HG03135 (cell line): Measurements from ENCODE around the gene RAD51B.
"Not testable (repeated sequence)": the region's sequence is repeated elsewhere in the genome, so short reads cannot be mapped to it uniquely, and the experiment has no call there.

Source experiments
- ATAC-seq: cut with Tn5 transposase; IDR thresholded peaks from one replicate; pipeline ENCODE4 v1.9.1; 2021; ENCODE audit warnings: mild to moderate bottlenecking, moderate library complexity; ENCODE audit not compliant: unreplicated experiment

The RAD51B gene

DNA sequence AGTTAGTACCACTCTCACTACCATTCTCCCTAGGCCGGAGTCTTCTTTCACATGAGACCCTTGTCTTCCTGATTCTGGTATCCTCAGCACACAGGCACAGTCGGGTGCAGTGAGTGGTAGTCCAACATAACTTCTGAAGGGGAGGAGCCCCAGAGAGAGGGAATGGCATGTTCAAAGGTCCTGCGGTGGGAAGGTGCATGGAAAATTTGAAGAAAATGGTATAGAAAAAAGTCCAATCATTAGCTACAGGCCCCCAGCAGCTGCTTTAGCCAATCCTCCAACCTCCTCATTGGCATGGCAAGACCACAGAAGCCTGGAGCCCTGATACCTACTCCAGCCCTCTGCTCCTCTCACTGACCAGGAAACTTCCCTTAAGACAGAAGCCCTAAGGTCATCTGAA, 876.7 kb downstream of the RAD51B start:
- ATAC-seq = no peak

DNA sequence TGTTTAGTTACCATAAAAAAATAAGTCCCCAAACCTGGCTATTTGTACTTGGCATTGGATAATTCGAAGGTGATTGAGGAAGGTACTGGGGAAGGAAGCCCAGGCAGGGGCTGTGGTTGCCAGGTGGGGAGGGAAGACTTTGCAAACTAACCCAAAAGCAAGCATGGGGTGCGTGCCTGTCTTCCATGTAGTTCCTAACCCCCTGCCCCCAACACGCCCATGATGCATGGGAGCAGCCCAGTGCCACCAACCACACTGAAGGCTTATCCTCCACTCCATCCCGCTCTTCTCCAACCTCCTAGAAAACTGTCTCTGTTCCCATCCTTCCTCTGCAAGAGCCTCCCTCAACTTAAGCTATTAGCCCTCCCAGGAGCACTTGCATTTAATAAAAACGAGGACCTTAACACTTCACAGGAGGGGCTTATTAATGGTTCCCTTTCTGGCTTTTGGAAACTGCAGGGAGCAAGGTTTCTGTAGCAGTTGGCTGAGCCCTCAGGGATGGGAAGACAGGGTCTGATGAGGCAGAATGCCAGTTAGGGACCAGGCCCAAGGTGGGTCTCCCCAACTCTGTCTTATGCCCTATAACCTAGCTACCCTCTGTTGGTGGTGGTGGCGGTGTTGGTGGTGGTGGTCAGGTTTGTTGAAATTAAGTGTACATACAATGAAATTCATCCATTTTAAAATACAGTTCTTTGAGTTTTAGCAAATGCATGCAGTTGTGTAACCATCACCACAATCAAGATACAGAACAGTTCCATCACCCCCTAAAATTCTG, 877.3 kb downstream of the RAD51B start:
- ATAC-seq = no peak

DNA sequence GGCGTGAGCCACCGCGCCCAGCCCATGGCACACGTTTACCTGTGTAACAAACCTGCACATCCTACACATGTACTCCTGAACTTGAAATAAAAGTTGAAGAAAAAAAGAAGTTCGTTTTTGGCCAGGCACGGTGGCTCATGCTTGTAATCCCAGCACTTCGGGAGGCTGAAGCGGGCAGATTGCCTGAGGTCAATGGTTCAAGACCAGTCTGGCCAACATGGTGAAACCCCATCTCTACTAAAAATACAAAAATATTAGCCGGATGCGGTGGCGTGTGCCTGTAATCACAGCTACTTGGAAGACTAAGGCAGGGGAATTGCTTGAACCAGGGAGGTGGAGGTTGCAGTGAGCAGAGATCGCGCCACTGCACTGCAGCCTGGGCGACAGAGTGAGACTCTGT, 879.2 kb downstream of the RAD51B start:
- not testable (repeated sequence) for ATAC-seq

DNA sequence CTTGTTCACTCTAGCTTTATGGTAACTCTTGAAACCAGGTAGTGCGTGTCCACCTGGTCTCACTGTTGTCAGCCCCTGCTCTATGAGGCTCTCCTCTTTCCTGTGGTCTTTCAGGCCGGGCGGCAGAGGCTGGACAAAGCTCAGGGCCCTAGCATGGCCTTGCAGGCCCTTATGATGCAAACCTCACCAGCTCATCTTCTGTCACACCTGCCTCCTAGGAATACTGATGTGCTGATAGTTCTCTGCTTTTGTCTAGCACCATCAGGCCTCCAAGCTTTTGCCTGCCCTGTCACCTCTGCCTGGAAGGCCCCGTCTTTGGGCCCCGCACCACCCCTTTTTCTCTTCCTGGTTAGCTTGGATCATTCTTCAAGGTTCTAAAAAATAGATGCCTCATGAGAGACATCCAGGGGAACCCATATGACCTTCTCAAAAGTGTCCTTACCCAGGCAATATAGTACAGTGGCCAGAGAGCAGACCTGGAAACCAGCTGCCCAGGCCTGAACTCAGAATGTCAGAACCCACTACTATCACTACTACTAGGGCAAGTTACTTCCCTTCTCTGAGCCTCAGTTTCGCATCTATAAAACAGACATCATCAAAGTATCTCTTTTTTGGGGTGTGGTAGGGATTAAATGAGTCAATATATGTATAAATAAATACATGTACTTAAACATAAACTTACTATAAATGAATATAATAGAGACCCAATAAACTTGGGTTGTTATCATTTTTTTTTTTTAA, 881.6 kb downstream of the RAD51B start:
- ATAC-seq = no peak

DNA sequence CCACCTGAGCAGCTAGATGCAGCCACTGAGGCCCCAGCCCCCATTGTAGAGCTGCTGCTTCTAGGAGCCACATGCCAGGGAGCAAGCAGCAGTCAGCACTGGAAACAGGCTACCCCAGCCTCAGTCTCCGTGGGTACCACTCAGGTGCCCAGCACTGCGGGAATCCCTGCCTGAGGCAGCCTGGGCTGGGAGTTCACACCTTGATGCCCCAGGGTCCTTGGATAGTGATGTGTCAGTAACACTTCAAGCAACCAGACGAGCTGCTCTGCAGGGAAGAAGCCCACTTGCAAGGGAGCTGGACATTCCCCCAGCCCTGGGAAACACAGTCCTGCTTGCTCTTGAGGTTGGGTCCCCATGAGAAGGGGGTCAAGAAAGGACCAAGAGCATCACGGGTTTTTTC, 882.6 kb downstream of the RAD51B start:
- ATAC-seq = no peak

DNA sequence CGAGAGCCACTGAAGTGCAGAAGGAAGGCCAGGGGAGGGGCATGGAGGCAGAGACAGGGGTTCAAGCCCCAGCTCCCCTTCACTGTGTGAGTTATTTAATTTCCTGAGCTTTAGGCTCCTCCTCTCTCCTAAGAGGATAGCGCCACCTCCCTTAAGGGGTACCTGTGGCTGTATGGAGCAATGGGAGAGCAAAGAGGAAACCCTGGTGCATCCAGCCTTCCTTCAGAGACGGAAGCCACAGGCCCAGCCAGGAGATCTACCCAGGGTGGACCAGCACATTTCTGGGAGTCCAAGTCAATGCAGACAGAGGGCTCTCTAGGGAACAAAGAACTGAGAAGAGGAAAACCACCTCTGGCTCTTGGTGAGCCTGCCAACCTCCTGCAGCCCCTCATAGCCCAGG, 883.0 kb downstream of the RAD51B start:
- no peak for ATAC-seq

DNA sequence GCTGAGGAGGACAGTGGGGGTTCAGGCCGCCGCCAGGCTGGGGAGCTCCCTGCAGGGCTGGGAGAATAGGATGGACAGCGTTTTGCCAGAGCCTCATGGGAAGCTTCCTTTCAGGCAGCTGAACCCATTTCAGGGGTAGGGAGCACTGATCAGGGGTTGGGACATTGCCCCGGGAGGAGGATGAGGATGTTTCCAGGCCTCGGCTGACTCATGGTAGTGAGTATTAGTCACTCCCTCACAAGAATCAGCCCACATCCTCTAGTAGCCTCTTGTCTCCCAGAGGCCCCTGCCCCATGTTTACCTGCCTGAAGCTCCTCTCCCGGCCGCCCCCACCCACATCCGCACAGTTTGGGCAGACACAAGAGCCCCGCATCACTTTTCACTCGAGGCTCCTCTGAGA, 883.5 kb downstream of the RAD51B start:
- no peak for ATAC-seq

DNA sequence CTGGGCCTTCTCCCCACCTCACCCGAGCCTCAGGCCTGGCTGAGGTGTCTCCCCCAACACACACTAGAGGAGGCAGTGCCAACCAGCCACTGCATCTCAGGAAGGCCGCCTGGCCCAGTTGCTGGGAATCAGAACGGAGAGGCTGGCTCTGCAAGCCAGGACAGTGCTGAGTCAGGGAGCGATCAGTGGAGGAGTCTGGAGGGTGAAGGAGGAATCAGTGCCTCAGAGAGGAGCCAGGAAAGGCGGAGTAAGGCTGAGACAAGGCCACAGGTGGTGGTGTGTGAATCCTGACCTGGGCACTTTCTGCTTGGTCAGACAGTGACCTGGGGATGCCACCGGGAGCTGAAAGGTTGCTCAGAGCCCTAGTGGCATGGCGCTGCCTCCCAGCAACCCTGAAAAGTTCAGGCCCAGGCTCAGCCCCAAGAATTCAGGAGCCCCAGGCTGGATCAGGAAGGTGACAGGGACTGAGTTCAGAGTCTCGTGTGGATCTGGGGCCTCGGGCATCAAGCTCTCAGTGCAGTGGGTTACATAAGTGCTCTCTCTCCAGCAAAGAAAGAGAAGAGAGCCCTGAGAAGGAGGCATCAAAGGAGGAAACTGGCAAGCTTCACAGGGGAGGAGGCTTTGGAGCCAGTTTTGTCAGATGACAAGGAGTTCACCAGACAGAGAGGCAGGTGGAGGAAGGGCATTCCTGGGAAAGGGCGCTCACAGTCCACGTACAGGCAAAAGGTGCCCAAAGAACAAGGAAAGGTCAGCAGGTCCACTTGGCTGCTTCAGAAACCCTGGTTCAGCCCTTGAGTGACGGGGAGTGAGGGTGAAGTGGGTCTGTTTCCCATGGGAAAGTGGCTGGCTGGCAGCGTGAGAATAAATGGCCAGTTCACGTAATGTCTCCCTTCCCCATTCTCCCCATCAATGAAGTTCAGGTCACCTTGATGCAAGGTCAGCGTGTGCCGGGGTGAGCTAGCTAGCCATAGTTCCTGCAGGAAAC, 885.4 kb downstream of the RAD51B start:
- no peak for ATAC-seq

DNA sequence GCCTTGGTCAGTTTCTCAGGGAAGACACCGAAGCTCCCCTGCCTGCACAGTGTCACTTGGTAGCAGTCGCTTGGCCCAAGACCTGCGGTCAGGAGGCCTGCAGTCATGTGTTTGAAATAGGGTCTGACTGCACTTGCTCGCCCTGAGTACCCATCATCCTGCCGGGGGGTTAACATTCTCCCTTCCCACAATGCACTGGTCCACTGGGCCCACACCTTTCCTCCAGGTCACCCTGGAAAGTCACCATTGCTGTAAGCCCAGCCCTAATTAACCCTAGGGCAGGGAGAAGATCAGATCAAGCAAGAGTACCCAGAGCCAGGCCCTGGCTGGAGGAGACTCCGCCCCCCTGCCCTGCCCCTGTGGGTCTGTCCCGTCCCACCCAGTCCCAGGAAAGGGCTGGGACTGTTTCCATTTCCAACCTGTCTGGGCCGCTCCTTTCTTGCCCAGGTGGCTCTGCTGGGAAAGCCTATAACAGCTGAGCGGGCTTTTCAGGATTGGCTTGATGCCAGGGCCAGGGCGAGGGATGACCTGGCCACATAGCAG, 886.2 kb downstream of the RAD51B start:
- no peak for ATAC-seq

DNA sequence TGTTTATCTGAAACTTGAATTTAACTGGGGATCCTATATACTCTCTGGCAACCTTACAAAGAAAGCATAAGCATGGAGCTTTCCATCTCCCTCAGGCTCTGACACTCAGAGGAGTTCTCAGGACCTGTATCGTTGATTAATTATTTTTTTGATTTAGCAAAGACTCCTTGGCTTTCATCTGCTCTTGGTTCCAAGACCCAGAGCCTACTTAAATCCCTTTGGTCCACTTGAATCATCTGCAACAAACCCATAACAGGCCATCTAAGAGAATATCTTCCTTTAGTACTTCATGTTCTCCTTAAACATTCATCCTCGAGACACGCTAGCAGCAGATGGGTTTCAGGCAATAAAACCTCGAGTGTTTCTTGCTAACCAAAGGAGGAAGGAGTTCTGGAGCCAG, 887.9 kb downstream of the RAD51B start:
- no peak for ATAC-seq

DNA sequence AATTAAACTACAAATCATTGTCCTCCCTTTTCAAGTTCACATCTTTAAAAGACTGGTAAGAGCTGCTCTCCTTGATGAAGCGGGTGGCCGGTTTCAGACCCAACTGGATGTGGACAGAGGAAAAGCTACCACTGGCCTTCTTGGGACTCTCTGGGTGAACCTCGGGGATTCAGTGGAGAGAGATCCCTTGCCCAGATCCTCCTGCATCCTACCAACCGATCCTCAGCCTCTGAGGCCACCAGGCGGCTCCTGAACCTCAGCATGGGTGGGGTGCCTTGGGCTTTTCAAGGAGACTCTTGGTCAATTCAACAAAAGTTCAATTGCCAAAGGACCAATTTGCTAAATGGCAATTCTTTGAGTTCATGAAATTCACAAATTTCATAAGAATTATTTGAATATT, 888.8 kb downstream of the RAD51B start:
- no peak for ATAC-seq

DNA sequence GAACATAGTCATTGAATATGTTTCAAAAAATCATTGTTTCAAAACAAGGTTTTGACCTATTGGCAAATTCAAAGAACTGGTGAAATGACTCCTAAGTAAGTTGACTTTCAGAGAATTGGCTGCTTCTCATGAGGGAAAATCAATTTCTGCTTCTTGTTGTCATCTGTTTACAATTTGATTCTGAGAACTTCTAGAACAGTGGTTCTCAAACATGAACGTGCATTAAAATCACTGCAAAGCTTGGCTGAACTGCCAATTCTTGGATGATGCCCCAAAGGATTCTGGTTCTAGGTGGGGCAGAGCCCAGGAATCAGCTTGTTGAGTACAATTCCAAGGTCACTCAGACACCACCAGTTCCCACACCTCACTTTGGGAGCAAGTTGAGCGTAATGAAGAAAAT, 889.4 kb downstream of the RAD51B start:
- no peak for ATAC-seq

DNA sequence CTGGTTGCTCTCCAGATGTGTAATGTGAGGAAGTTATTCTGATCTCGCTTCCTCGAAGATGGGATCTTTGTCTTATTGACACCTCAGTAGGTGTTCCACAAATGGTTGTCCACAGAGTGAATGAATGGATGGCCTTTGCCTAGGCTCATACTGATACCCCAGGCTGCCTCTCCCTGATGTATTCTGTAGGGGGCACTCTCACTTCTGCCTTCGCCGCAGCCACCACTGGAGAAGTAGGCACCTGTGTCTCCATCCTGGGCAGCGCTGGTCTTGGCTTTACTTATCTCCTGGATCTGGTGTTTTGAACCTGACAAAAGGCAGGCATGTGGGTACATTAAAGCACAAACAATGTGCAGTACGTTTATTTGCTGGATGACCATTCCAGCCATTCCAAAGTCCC, 891.2 kb downstream of the RAD51B start:
- ATAC-seq = no peak

DNA sequence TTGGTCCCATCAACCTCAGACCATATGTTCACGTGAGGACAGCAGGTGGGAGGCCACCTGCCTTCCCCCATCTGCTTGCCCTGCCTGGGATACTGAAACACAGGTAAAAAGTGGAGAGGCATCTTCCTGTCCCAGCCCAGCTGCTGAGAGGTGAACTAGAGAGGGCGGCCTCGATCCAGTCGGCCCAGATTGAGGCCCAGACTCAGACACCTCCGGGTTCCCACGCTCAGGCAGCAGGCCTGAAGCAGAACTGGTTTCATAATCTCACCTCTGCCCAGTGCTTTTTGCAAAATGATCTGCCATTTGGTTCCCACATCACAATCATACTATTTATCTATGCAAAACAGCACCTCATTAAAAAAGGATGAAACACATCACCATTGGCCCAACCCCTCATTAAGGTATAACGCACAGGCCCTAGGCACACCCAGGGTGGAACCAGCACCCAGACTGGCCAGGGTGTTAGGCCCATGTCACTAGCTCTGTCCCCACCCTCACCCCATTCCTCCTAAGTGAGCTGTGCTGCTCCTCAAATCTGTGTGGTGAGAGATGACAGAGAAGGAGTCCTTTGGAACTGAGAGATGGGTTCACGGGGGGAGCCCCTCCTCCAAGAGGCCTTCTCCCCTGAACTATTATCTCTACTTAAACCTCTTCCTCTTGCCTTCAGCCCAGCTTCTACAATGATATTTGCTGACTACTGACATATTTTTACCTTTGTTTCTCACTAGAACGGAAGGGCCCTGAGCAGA, 892.2 kb downstream of the RAD51B start:
- ATAC-seq = no peak

DNA sequence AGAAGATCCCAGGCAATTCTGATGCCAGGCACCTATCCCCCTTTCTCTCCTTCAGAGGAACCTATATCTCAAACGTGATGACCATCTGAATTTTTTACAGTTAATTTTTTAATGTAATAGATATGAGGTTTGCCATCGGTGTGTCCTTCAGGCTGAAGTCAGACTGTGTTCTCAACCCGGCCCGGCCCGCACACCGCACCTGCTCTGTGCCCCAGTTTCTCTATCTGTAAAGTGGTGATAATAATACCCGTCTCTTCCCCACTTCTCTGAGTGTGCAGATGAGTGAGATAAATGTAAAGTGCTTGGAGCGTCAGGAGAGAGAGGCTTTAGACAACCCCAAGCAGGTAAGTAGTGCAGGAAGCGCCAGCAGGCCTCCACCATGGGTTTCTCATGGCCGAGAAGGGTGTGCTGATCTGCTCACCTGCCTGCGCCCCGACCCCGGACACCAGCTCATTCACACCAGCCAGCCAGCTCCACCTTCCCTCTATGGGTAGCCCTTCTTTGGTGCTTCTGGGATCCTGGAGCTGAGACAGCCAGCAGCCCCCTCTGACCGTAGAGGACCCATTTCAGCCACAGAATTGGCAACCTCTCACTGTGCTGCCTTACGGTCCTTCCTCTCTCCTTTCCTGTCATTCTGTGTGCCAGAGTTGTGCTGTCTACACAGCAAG, 893.3 kb downstream of the RAD51B start:
- no peak for ATAC-seq

DNA sequence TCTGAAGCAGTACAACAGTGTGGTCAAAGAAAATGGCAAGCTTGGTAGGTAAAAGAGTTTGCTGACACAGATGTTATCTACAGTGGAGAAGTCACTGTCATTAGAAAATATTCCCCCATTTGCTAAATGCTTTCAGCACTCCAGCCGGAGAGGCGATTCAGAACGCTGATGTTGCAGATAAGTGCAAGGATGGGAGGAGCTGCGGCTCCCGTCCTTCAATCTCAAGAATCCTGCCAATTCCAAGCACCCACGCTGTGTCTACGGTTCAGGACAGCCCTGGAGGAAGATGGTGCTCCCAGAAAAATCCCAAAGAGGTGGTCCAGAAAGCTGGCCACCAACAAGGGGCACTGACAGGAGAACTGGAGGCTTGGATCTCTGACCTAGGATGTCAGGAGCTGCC, 894.2 kb downstream of the RAD51B start:
- no peak for ATAC-seq

DNA sequence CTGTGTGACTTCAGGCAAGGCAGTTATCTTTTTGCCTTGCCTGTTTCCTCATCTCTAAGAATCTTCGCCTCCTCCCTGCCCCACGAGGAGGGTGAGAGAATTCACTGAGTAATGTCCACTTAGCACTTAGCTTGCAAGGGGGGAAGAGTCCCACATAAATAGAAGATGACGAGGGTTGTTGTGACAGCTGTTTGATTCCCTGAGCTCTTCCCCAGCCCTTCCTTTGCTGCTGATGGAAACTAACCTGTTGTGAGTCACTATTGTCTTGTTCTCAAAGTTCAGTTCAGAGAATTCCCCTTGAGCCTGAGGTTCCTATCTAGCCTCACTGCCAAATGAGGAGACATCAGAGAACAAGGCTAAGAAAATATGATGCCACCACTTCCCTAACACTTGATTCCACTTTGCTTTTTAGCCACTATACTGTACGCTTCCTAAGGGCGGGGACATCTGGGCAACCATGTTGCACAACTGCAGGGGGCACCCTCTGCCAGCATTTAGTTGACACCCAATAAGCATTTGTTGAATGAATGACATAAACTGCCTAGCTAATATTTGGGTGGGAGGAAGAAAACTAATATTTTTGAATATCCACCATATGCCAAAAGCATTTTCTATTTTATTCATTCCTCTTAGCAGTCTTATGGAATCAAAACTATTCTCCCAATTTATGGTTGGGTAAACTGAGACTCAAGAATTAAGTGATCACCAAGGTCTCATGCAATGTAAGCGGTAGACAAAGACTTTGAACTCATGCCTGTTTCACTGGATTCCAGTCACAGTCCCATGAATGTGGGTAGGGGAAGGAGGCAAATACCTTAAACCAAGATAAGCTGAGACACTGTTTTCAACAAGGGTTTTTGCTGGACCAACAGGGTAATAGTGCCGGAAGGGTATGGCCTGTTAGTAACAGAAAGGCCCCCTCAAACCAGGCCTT, 895.7 kb downstream of the RAD51B start:
- ATAC-seq = no peak

DNA sequence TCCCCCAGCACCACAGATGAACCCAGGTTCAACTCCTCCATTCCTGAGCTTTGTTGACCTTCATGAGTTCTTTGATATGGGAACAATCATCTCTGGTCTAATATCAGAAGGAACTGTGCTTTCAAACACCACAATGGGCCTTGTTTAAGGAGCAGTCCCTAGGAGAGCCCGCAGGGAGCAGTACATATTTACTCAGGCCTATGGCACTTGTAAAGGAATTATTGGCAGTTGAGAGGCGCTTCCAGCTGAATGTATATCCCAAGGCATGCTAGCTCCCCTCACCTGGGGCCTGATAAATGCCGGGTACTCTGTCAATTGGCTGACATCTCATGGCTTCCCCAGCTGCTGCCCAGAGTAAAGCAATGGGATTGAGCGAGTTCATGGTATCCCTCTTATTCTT, 897.1 kb downstream of the RAD51B start:
- no peak for ATAC-seq
